HG03280 (cell line): ENCODE measurements around the gene DPP9.
"Not testable (repeated sequence)": the region's sequence is repeated elsewhere in the genome, so short reads cannot be mapped to it uniquely, and the experiment has no call there.

Experiments
- ATAC-seq: cut with Tn5 transposase; IDR thresholded peaks from one replicate; pipeline ENCODE4 v1.9.1; 2021; ENCODE audit warnings: mild to moderate bottlenecking, moderate library complexity; ENCODE audit not compliant: unreplicated experiment

The DPP9 gene

DNA sequence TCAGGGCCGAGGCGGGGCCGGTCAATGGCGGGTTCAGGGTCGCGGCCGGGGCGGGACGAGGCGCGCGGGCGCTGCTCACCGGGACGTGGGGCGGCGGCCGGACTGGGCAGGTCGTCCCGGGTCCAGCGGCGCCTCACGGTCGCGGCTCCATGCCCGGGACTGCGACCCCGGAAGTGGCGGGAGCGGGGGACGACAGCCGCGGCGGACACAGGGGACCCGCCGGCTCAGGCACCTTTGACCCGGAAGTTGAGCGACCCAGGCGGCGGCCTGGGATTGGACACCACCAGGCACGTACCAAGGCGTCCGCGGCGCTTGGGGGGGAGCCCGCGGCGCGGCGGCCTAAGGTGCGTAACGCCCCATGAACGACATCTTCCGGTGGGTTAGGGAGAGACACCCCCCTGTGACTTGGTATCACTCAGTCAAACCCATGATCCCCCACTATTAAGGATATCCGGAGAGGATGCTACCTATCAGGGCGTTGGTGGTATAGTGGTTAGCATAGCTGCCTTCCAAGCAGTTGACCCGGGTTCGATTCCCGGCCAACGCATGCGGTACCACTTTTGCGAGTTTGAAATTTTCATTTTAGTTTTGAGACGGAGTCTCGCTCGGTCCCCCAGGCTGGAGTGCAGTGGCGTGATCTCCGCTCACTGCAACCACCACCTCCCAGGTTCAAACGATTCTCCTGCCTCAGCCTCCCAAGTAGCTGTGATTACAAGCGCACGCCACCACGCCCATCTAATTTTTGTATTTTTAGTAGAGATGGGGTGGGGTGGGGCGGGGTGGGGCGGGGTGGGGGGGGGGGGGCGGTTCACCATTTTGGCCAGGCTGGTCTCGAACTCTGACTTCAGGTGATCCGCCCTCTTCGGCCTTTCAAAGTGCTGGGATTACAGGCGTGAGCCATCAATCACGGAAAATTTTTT, at the start of gene DPP9:
Gene DPP9 (minus strand): TSS at position 248 of the 920 bp plus-strand sequence. CDS start 3,936 bp downstream, outside the sequence.
- ATAC-seq = peak; percentile 87

DNA sequence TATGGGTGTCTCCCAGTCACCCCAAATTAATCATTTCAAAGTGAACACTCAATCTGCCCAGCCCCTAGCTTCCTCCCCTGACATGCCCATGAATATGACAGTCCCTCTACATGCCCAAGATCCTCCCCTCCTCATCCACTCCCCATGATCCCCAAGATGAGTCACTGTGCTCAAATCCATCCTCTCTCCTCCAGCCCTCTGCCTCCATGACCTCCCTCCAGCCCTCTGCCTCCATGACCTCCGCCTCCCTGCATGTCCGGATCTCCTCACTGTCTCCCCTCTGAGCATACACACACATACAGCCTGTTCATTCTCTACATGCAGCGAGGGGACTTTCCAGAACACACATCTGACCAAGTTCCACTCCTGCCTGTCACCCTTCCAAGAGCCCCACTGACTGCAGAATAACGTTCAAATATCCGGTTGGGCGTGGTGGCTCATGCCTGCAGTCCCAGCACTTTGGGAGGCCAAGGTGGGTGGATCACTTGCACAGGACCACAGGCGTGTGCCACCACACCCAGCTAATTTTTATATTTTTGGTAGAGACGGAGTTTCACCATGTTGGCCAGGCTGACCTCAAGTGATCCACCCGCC, 49.5 kb upstream of the DPP9 start:
- ATAC-seq = no peak

- ATAC-seq = no peak
Observed at GRCh38 chr19:4772566-4772965, 48.9 kb upstream of the DPP9 start.

DNA sequence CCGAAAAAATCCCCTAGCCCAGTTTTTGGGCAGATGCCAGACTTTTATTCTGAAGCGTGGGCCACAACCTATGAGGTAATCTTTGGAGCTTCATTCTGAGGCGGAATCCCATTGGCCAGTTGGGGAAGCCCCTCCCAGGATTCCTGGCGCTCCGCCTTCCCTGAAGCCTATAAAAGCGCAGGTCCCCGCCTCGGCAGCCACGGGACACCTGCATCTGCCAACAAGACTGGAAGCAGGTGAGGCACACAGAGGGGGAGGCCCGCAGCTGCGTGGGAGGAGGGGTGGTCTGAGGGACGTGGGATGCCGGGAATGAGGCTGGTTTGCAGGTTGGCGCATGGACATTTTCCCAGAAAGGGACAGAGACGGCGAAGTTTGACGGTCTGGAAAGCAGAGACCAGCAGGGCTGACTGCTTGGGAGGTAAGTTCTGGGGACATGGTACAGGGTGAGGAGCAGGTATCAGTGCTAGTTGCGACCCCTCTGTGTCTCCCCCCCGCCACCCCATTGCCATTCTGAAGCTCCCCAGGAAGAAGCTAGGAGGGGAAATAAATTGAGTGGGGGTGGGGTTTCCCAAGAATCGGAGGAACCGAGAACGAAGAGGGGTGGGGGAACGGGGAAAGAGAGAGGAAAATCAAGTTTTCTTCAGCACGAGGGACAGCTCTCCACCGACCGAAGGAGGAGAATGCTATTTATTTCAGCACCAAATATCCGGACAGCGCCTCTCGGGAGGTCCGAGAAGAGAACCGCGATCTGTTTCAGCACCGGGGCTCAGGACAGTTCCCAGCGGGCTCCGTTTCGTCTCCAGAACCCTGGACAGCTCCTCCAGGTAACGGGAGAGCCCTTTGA, 45.5 kb upstream of the DPP9 start:
- no peak for ATAC-seq

DNA sequence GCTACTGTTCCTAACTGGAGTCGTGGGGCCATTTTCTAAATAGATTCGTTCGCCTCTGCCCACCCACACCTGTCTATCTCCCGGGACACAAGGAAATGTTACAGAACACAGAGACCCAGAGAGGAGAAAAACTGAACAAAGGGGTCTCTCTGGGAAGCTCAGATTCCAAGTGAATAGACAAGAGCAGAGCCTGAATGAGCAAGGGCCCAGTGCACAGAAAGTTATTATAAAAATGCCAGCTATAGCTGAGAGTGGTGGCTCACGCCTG, 40.7 kb upstream of the DPP9 start:
- ATAC-seq = no peak

DNA sequence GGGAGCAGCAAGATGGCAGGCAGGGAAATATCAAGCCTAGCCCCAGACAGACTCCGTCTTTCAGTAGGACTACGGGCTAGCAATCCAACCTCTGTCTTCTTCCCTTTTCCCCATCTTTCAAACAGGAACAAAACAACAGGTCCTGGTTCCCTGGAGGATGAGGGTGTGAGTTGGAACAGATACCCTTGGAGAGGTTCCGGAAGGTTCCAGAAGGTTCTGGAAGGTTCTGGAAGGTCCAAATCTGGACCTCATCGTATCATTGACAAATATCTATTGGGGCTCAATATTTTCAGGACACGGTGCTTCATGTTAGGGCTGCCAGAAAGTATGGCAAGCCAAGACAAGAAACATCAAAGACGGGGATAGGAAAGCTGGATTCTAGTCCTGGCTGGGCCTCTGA, 39.4 kb upstream of the DPP9 start:
- ATAC-seq = no peak

DNA sequence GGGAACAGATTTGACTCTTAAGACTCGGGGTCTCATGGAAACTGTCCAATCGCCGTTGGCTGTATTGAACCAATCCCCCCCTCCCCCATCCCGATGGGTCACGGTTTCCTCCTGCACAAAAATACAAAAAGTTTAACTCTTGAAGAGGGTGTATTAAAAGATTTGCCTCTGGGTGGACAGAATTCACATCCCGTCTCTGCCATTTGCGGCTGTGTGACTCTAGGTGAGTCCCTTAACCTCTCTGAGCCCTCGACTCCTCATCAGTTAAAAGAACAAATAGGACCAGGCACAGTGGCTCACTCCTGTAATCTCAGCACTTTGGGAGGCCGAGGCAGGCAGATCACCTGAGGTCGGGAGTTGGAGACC, 36.6 kb upstream of the DPP9 start:
- ATAC-seq = no peak

DNA sequence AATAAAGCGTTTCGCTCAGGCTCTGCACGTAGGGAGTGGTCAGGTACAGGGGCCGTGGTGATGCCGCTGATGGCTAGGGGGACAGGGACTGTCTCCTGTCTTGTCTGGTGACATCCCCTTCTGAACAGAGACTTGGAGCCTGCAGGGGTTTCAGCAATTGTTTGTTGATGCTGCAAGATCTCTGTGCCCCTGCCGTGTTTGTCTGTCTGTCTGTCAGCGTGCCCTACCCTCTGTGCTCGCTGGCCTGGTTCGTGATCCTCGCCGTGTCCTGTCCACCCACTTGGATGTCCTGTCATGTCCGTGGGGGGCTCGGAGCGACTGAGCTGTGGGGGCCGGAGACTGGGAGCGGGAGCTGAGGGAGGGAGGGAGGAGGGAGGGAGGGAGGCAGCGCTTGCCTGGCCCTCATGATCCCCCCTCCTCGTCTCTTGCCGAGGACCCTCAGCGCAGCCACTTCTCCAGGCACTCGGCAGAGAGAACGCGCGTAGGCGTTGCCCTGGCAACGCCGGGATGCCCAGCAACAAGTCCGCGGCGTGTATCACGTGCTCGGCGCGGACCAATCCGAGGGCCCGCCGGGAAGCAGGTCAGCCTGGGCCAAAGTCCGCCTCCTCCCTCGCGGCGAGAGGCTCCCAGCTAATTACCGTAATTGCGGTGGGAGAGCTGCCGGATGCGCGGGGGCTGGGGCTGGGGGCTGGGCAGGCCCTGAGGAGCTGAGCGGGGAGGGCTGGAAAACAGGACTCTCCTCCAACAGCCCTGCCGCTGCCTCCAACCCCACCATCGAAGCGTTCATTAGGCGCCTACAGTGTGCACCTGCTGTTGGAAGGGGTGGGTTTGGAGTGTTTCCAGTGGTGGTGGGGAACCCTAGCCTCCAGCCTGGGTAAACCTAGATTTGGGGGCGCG, 36.0 kb upstream of the DPP9 start:
- peak; percentile 80 for ATAC-seq

DNA sequence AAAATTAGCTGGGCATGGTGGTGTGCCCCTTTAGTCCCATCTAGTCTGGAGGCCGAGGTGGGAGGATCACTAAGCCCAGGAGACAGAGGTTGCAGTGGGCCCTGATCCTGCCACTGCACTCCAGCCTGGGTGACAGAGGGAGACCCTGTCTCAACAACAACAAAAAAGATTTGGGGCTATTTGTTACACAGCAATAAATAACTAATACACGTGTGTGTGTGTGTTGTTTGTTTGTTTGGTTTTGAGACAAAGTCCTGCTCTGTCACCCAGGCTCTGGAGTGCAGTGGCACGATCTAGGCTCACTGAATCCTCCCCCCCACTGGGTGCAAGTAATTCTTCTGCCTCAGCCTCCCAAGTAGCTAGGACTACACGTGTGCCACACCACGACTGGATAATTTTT, 35.0 kb upstream of the DPP9 start:
- no peak for ATAC-seq

GRCh38 chr19:4758082-4758481, 34.4 kb upstream of the DPP9 start:
- ATAC-seq = no peak

- no peak for ATAC-seq
Observed at GRCh38 chr19:4755459-4755858, 31.8 kb upstream of the DPP9 start.

GRCh38 chr19:4754248-4754647, 30.6 kb upstream of the DPP9 start:
- ATAC-seq = no peak

- ATAC-seq = no peak
Observed at GRCh38 chr19:4749870-4750590, 26.4 kb upstream of the DPP9 start.

DNA sequence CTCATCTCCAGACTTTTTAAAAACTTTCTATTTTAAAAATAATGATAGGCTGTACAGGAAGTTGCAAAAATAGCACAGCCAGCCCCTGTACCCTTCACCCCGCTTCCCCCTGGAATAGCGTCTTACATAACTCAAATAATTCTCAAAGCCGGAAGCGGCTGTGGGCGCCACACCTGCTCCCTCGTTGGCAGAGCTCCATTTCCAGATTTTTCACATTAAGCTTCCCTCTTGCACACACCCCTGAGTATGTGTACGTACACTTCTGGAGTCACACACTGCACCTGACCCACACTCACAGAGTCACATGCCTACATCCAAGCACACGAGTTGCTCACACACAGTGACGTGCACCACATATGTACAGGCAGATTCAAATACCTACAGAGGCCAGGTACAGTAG, 24.9 kb upstream of the DPP9 start:
- ATAC-seq = no peak

DNA sequence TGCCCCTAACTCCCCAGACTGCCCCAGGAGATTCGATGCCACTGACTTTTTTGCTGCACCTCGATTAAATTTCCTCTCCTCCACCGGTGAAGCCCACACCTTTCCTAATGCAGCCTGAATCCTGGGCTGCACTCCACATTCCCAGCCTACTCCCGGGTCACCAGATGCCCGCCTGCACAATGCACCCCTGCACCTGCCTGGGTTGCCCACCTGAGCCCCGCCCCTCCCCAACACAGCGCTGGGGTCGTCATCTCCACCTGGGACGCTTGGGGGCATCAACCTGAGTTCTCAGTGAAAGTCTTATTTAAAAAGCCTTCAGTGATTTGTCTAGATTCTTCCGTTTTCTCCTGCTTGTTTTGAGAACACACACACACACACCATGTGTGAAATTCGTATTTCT, 24.5 kb upstream of the DPP9 start:
- ATAC-seq = no peak

DNA sequence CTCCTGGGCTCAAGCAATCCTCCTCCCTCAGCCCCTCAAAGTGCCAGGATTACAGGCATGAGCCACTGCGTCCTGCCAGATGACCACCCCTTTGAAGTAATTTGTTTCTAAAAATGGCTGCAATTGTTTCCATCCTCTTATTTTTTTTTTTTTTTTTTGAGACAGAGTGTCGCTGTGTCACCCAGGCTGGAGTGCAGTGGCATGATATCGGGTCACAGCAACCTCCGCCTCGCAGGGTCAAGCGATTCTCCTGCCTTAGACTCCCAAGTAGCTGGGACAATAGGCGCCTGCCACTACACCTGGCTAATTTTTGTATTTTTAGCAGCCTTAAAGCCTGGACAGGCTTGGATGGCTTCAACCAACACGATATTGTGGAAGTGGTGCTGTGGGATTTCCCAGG, 22.3 kb upstream of the DPP9 start:
- ATAC-seq = no peak

DNA sequence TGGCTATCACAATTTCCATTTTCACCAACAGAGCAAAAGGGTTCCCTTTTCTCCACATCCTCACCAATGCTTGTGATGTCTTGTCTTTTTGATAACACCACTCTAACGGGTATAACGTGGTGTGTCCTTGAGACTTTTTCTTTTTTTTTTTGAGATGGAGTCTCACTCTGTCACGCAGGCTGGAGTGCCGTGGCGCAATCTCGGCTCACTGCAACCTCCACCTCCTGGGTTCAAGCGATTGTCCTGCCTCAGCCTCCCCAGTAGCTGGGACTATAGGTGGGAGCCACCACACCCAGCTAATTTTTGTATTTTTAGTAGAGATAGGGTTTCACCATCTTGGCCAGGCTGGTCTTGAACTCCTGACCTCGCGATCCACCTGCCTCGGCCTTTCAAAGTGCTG, 21.5 kb upstream of the DPP9 start:
- not testable (repeated sequence) for ATAC-seq

DNA sequence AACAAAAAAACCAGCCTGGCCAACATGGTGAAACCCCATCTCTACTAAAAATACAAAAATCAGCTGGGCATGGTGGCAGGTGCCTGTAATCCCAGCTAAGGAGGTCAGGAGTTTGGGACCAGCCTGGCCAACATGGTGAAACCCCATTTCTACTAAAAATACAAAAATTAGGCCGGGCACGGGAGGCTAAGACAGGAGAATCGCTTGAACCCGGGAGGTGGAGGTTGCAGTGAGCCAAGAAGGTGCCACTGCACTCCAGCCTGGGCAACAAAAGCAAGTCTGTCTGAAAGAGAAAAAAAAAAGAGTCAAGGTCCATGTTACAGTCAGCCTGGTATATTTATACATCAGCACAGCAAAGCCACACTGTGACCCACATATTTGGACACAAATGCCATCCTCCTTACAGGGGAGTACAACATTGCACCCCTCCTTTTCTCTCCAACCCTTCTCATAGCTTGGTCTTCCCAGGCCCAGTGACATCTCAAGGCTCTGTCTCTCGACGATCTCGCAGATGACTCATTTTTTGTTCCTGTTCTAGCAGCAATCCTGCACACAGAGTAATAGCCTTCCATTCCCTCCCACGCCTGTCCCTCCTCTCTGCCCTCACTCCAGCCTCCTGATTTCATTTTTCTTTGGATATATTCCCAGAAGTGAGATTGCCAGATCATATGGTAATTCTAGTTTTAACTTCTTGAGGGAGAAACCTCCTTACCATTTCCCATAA, 21.0 kb upstream of the DPP9 start:
- no peak for ATAC-seq
